GM21737 (cell line): Measurements from ENCODE around the gene NFIX.
"Not testable (repeated sequence)": the region's sequence is repeated elsewhere in the genome, so short reads cannot be mapped to it uniquely, and the experiment has no call there.

Experiments used
- ATAC-seq: cut with Tn5 transposase; IDR thresholded peaks from one replicate; pipeline ENCODE4 v1.9.1; 2021; ENCODE audit warnings: mild to moderate bottlenecking, moderate library complexity; ENCODE audit not compliant: unreplicated experiment

Gene NFIX

DNA sequence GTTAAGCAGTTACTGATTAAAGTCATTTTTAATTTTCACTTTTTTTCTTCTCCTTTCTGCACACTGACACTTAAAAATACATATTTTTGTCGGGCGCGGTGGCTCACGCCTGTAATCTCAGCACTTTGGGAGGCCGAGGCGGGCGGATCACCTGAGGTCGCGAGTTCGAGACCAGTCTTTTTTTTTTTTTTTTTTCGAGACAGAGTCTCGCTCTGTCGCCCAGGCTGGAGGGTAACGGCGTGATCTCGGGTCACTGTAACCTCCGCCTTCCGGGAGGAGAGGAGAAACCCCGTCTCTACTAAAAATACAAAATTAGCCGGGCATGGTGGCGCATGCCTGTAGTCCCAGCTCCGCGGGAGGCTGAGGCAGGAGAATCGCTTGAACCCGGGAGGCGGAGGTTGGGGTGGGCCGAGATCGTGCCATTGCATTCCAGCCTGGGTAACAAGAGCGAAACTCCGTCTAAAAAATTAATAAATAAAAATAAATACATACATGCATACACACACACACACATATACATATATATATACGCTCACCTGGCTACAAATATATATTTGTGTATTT is 37.8 kb upstream of the NFIX start:
- ATAC-seq = peak; percentile 4

DNA sequence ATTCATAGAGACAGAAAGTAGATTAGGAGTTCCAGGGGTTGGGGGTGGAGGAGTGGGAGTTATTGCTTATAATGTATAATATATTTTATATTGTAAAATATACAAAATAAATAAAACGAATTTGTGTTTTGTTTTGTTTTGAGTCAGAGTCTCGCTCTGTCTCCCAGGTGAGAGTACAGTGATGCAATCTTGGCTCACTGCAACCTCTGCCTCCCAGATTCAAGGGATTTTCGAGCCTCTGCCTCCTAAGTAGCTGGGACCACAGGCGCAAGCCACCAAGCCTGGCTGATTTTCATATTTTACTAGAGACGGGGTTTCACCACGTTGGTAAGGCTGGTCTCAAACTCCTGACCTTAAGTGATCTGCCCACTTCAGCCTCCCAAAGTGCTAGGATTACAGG is 35.8 kb upstream of the NFIX start:
- no peak for ATAC-seq

DNA sequence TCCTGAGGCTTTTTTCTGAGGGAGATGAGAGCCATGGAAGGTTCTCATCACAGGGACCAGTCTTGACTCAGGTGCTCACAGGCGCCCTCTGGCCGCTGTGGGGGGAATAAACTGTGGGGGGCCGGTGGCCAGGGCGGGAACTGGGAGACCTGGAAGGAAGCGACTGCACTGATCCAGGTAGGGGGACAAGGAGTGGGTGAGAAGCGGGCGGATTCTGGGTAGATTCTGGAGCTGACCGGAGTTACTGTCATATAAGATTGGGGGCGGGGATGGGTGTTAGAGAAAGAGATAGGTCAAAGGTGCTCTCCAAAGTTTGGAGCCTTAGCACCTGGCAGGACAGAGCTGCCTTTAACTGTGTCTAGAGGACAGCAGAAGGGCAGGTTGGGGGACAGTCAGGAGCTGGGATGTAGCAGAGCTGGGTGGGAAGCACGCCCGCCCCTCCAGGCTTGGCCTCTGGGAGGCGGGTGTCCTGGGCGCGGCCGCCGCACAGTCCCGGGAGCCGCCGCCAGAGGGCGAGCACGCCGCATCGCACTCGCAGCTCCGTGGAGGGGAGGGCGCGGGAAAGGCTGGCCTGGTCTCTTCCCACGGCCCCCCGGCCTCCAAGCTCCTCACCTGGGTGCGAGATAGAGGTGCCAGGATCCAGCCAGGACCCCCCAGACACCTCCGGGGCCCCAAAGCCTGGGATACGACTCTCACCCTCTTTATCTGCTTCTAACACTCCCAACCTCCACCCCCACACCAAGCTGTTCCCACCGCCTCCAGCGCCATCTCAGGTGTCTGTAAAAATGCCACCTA is 30.1 kb upstream of the NFIX start:
- no peak for ATAC-seq

DNA sequence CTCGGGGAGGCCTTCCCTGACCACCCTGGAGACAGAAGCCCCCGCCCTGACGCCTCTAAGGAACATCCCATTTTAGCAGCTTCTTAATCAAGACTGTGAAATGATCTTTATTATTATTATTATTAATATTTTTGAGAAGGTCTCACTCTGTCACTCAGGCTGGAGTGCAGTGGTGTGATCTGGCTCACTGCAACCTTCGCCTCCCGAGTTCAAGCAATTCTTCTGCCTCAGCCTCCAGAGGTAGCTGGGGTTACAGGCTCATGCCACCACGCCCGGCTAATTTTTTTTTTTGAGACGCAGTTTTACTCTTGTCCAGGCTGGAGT is 29.5 kb upstream of the NFIX start:
- no peak for ATAC-seq

DNA sequence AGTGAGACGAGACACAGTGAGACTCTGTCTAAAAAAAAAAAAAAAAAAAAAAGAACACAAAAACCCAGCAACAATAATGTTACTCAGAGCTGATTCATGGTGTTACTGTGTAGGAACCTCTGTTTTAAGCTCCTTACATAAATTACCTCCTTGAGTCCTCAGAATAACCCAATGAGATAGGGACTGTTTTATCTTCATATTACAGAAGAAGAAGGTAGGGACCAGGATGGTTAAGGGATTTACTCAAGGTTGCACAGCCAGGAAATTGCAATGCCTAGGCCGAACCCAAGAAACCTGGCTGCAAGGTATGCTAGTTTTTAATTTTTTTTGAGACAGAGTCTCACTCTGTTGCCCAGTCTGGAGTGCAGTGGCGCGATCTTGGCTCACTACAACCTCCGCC is 27.4 kb upstream of the NFIX start:
- no peak for ATAC-seq

DNA sequence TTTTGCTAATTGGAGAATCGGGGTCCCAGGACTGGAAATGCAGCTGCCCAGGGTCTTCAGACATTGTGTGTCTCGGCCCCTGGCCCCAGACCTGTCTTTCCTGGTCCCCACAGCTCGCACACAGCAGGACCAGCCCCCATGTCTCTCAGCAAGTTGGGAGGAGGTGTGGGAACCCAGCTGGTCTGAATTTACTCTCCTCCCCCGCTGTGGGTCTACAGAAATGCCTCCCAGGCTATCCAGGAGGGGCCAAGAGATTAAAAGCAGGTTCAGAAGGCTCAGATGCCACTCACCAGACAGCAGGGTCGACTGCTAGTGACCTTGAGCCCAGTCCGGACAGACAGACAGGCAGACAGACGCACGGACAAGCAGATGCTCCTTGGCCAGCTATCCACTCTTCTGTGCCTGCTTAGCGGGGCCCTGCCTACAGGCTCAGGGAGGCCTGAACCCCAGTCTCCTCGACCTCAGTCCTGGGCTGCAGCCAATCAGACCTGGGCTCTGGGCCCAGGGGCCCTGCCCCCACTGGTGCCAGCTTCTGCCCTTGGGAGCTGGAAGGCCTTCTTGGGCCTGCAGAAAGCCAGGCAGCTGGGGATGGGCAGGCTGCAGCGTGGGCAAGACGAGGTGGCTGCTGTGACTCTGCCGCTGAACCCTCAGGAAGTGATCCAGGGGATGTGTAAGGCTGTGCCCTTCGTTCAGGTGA is 25.8 kb upstream of the NFIX start, which contains the start of gene DAND5:
Gene DAND5, plus strand, starts transcription at position 285 of the 697 bp plus-strand sequence. Its CDS starts 85 bp downstream, at position 370.
- no peak for ATAC-seq

DNA sequence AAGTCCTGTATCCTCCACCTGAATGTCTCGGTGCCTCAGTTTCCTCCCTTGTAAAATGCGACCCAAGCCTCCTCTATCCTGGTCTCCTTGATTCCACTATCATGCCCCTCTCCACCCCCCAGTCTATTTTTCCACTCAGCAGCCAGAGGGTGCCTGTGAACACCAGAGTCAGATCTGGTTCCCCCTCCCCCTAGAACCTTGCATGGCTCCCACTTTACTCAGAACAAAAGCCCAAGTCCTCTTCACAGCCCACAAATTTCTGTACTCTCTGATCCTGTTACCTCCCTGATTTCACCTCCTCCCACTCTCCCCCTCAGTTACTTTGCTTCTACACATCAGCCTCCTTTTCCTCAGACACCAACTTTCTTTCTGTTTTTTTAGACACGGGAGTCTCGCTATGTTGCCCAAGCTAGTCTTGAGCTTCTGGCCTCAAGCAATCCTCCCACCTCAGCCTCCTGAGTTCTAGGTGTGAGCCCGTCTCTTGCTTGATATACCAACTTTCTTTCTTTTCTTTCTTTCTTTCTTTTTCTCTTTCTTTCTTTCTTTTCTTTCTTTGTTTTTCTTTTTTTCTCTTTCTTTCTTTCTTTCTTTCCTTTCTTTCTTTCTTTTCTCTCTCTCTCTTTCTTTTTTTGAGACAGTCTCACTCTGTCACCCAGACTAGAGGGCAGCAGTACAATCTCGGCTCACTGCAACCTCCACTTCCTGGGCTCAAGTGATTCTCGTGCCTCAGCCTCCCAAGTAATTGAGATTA is 25.0 kb upstream of the NFIX start:
- no peak for ATAC-seq

DNA sequence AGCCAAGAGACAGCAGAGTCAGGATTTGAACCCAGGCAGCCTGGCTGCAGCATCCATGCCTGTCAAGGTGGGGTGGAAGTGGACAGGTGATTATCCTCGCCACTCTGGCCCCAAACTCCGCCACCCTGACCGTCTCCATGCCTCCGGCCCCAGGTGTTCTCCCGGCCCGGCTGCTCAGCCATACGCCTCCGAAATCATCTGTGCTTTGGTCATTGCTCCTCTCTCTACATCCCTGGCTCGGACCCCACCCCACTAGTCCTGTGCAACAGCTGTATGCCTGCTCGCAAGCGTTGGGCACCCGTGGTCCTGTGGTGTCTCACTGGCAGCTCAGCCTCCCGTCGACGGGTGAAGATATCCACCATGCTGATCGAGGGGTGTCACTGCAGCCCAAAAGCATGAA is 22.0 kb upstream of the NFIX start:
- ATAC-seq = no peak

DNA sequence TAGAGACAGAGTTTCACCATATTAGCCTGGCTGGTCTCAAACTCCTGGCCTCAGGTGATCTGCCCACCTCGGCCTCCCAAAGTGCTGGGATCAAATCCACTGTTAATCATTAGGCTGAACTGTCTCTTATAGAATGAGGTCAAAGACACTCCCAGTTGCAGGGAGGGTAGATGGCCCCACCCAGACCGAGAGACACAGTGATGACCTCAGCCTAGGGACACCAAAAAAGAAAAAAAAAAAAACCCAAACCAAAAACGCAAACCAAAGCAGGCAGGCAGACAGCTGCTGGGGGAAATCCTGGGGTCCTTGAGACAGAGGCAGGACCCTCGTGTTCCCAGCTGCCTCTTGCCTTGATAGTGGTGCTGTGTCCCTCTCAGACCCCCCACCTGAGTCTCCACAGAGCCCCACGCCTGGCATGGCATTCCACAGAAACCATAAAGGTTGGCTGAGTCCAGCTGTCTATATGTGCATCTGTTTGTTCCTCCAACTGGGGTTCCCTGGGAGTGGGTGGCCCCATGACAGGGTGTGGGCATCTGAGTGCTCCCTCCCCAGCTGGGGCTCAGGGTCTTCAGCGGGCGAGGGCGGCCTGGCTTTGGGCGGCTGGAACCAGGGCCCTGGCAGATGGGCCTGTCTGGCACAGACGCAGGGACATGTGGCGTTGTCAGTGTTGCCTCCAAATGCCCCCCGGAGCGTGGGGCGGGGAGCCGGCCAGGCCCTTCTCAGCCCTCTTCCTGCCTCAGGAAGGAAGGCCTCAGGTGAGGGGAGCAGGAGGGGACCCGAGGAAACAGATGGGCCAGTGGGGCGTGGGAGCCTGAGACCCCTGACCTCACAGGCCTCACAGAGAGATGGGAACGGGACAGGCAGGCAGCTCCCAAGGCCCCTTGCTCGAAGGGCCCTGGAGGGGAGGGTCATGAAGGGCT is 20.7 kb upstream of the NFIX start:
- no peak for ATAC-seq

DNA sequence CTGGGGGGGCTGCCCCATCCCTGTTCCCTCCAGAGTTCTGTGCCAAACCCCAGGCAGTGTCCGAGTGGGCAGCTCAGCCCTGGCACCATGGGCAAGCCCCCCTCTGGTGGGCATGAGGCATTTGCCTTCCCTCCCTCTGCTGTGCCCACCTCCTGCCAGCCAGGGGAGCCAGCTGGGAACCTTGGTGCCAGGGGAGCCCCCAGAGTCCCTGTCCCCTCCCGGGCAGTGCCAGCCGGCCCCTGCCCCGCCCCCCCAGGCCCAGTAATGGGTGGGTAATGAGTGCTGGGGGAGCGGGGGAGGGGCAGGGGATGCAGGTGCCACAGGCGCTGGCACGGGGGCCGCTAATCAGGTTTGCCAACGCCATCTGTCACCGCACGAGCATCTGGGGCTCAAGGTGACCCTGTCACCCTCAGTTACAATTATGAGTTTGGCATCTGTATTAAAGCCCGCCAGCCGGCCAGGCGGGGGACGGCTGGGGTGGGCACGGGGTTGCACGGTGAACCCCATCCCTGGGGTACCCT is 20.0 kb upstream of the NFIX start:
- no peak for ATAC-seq

DNA sequence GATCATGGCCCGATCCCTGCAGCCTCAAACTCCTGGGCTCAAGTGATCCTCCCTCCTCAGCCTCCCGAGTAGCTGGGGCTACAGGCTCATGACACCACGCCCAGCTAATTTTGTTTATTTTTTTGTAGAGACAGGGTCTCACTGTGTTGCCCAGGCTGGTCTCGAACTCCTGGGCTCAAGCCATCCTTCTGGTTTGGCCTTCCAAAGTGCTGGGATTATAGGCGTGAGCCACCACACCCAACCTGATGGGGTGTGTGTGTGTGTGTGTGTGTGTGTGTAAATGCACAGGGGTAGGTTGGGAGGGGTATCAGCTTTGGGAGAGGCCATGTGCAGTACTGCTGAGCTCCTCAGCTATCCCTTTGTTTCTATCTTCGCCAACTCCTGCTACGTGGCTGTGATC is 19.2 kb upstream of the NFIX start:
- not testable (repeated sequence) for ATAC-seq

DNA sequence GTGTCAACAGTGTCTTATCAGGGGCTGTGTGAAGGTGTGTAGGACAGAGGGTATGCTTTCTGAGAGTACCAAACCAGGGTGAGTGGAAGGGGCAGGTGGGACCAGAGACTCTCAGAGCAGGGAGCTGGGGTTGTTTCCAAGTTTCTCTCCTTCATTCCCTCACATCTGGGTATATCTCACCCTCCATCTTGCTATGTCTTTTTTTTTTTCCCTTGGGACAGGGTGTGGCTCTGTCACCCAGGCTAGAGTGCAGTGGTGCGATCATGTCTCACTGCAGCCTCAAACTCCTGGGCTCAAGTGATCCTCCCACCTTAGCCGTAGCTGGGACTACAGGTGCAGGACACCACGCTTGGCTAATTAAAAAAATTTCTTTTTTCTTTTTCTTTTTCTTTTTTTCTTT is 15.3 kb upstream of the NFIX start:
- no peak for ATAC-seq

DNA sequence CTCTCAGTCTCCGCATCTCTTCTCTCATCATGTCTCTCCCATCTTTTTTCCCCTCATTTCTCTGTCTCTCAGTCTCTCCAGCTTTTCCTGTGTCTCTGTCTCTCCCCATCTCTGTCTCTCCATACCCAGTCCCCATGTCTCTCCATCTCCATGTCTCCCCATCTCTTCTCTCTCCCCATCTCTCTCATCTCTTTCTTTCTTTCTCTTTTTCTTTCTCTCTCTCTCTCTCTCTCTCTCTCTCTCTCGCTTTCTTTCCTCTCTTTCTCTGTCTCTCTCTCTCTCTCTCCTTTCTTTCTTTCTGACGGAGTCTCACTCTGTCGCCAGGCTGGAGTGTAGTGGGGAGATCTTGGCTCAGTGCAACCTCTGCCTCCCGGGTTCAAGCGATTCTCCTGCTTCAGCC is 12.6 kb upstream of the NFIX start:
- no peak for ATAC-seq

DNA sequence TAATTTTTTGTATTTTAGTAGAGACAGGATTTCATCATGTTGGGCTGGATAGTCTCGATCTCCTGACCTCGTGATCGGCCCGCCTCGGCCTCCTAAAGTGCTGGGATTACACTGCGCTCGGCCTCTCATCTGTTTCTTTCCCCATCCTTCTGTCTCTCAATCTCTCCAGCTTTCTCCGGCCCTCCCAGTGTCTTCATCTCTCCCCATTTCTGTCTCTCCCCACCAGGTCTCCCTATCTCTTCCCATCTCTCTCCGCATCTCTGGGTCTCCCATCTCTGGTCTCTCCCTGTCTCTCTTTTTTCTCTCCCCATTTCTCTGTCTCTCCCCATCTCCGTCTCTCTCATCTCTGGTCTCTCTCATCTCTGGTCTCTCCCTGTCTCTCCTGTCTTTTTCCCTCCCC is 12.2 kb upstream of the NFIX start:
- no peak for ATAC-seq

DNA sequence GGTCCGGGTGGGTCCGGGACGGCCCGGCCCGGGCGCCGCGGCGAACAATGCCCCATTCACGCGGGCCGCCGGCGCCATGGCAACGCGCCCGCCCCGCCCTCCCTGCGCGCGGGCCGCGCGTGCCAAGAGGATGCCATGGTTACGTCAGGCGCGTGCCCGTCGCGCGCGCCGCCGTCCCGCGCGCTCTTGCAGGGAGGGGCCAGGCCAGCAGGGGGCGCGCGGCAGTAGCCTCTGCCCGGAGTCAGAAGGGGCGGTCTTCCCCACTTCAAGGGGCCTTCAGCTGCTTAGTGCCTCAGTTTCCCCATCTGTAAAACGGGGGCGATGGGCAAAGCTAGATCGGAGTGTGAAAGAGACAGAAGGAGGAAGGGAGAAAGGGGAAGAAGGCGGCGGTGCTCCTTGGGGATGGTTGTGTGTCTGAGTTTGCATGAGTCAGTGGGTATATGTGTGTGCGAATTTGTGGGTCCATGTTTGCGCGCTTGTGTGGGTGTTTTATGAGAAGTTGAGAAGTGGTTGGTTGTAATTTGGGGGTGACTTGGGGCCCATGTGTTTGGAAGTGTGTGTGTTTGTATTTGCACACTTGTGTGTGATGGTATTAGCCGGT is 11.6 kb upstream of the NFIX start:
- ATAC-seq = peak; percentile 53

DNA sequence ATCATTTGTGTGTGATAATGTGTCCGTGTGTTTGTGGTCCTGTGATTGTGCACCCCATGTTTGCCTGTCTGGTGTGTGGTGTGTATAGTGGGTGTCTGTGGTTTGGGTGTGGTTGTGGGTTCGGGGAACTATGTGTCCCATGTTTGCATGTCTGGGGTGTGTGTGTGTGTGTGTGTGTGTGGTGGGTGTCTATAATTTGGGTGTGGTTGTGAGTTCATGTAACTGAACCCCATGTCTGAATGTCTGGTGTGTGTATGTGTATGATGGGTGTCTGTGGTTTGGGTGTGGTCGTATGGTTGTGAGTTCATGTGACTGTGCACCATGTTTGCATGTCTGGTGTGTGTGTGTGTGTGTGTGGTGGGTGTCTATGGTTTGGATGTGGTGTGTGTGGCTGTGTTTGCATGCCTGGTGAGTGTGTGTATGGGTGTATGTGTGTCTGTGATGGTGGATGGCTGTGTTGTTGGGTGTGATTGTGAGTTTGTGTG is 11.1 kb upstream of the NFIX start:
- no peak for ATAC-seq

DNA sequence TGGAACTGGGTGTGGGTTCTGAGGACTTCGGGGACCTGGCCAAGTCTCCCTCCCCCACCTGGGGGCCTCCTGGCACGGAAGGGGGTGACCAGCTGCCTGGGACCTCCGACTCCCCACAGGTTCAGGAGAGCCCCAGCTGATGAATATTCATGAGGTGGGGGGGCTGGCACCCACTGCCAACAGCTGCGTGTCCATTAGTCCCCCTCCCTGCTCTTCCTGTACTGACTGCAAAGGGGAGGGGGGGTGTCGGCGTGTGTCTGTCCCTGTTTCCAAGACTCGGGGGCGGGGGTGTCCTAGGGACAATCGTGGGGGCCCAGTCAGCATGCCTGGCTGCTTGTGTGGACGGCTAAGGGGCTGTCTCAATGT is 10.6 kb upstream of the NFIX start:
- ATAC-seq = no peak

DNA sequence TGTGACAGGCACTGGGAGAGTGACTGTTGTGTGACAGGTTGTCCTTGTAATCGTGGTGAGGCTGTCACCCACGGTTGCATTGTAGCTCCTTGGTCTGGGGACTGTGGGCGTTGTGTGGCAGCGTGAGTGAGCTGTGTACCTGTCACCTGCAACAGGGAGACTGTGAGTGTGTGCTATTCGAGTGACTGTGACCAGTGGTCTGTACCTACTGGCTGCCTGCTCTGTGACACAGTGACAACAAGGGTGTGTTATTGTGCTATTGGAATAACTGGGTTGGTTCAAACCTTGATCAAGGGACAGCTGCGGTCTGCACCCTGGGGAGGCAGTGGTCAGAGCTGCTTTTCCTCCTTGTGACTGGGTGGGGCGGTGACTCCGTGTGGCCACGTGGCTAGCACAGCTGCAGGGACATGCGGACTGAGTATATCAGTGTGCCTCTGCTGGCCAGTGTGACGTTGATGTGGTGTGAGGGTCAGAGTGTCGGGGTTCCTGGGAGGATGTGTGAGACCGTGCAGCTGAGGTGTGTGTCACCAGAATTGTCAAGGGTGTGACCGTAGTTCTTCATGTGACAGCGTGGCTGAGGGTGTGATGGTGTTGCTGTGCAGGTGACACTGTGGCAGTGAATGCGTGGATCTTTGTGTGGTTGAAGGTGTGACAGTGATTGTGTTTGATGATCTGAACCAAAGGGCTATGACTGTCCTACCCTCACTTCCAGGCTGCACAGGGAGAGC is 10.1 kb upstream of the NFIX start:
- no peak for ATAC-seq

DNA sequence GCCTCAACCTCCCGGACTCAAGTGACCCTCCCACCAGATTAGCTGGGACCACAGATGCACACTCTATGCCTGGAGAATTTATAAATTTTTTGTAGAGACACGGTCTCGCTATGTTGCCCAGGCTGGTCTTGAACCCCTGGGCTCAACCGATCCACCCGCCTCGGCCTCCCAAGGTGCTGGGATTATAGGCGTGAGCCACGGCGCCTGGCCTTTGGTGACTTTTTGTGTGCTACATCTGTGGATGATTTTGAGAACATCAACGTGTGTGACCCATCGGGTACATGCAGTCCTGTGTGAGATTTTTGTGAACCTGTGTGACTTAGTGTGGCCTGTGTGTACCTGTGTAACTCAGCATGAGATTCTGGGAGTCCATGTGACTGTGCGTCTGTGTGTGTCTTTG is 8.5 kb upstream of the NFIX start:
- ATAC-seq = no peak
